RWPE2 (cell line): ENCODE data around the gene ANO2.

ENCODE experiments used
- ATAC-seq: fragments of 200-7000 bp; cut with Tn5 transposase; 3 replicates; pipeline ENCODE4 v1.9.1; 2021; ENCODE audit warnings: low read depth
- DNase-seq: peaks from one replicate; pipeline ENCODE4 v3.0.0-alpha.2; 2020; ENCODE audit warnings: low spot score
- H3K27ac ChIP-seq: fragments of 450-650 bp; 2 replicates; pipeline ENCODE4 v1.5.1; 2017; ENCODE audit warnings: mild to moderate bottlenecking; ENCODE audit not compliant: poor library complexity, severe bottlenecking
- H3K27me3 ChIP-seq: fragments of 250-450 bp; sonication (Bioruptor Pico); 2 replicates; pipeline ENCODE4 v1.5.1; 2021; ENCODE audit warnings: mild to moderate bottlenecking, moderate library complexity; ENCODE audit not compliant: insufficient read depth, poor library complexity, severe bottlenecking
- H3K36me3 ChIP-seq: fragments of 250-450 bp; sonication (Bioruptor Pico); 2 replicates; pipeline ENCODE4 v1.5.1; 2020; ENCODE audit warnings: low read depth, mild to moderate bottlenecking, moderate library complexity
- H3K4me1 ChIP-seq: fragments of 250-450 bp; sonication (Bioruptor Pico); 2 replicates; pipeline ENCODE4 v1.5.1; 2021; ENCODE audit warnings: mild to moderate bottlenecking, moderate library complexity; ENCODE audit not compliant: insufficient read depth, poor library complexity, severe bottlenecking
- H3K4me3 ChIP-seq: fragments of 250-450 bp; sonication (Bioruptor Pico); 2 replicates; pipeline ENCODE4 v1.5.1; 2021; ENCODE audit warnings: mild to moderate bottlenecking, moderate library complexity; ENCODE audit not compliant: severe bottlenecking
- H3K9me3 ChIP-seq: fragments of 250-450 bp; sonication (Bioruptor Pico); 2 replicates; pipeline ENCODE4 v1.5.1; 2021; ENCODE audit warnings: mild to moderate bottlenecking, moderate library complexity; ENCODE audit not compliant: severe bottlenecking
- TF ChIP-seq, protein P1 (sequence below): fragments of 450-650 bp; IDR thresholded peaks from one replicate; pipeline ENCODE4 v1.5.1; 2017; ENCODE audit warnings: mild to moderate bottlenecking, moderate library complexity; ENCODE audit not compliant: poor library complexity, severe bottlenecking

ANO2 gene

GRCh38 chr12:5746036-5746908 lies 198.8 kb downstream of the ANO2 start:
- DNase-seq (no peak), ATAC-seq (no peak)
- H3K4me3 ChIP-seq = no peak overlapping the region
- H3K27me3 ChIP-seq = no peaks in the 10 kb centered on the region
- no peaks in the 10 kb centered on the region for H3K4me1 ChIP-seq
- H3K27ac ChIP-seq = no peak overlapping the region
- TF ChIP-seq, protein P1, sequence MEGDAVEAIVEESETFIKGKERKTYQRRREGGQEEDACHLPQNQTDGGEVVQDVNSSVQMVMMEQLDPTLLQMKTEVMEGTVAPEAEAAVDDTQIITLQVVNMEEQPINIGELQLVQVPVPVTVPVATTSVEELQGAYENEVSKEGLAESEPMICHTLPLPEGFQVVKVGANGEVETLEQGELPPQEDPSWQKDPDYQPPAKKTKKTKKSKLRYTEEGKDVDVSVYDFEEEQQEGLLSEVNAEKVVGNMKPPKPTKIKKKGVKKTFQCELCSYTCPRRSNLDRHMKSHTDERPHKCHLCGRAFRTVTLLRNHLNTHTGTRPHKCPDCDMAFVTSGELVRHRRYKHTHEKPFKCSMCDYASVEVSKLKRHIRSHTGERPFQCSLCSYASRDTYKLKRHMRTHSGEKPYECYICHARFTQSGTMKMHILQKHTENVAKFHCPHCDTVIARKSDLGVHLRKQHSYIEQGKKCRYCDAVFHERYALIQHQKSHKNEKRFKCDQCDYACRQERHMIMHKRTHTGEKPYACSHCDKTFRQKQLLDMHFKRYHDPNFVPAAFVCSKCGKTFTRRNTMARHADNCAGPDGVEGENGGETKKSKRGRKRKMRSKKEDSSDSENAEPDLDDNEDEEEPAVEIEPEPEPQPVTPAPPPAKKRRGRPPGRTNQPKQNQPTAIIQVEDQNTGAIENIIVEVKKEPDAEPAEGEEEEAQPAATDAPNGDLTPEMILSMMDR = no peak
- H3K36me3 ChIP-seq = no peaks in the 10 kb centered on the region
- H3K9me3 ChIP-seq = no peaks in the 10 kb centered on the region

DNA sequence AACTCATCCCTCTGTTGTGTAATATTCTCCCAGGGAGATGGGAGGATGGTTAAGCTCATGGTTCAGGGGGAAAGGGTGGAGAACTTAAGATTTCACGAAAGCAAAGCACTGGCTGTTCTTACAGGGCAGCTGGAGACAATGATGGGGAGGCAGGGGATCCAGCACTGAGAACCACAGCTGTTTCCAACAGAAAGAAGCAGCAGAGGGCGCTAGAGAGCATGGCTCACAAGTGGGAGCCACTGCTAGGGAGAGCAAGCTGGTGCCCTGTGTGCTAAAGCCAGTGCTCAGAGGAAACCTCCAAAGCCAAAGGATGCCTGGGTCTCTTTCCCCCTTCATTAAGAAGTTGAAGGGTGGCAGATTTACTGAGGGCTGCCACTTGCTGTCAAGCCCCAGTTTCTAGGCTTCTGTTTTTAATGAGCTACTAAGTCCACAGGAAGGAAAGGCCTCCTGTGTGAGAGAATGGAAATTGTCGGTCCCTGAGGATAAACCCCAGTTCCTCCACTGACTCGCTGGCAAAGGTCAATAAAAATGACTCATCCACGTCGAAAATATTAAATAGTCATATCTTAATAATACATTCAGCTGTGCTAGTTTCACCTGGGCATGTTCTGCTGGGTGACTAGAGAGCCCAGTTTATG lies 199.7 kb downstream of the ANO2 start:
- H3K27ac ChIP-seq = no peak overlapping the region
- TF ChIP-seq, protein P1 = peak; percentile 70
- no peak overlapping the region for H3K4me3 ChIP-seq
- H3K36me3 ChIP-seq = no peaks in the 10 kb centered on the region
- ATAC-seq = peak; percentile 75
- no peaks in the 10 kb centered on the region for H3K27me3 ChIP-seq
- H3K9me3 ChIP-seq = no peaks in the 10 kb centered on the region
- no peak for DNase-seq
- H3K4me1 ChIP-seq = no peaks in the 10 kb centered on the region

DNA sequence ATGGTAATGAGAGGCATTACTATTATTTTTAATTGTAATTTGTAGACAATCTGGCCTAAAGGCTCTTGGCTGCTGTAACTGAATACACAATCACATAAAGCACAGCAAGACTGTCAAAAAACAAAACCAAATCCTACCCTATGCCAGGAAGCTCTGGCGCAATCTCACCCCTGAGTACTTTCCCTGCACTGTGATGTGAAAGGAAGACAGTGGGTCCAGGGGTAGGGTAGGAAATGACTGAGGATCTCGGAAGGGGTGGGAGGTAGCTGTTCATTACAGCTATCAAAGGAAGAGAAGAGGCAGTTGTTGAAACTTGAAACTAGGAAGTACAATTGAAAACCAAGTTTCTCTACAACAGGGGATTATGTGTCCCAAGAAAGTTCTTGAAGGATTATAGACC lies 202.8 kb downstream of the ANO2 start:
- H3K4me1 ChIP-seq = no peaks in the 10 kb centered on the region
- H3K36me3 ChIP-seq = no peaks in the 10 kb centered on the region
- TF ChIP-seq, protein P1 = no peak
- no peak overlapping the region for H3K4me3 ChIP-seq
- no peaks in the 10 kb centered on the region for H3K9me3 ChIP-seq
- DNase-seq (no peak), ATAC-seq (no peak)
- H3K27ac ChIP-seq = no peak overlapping the region
- no peaks in the 10 kb centered on the region for H3K27me3 ChIP-seq

DNA sequence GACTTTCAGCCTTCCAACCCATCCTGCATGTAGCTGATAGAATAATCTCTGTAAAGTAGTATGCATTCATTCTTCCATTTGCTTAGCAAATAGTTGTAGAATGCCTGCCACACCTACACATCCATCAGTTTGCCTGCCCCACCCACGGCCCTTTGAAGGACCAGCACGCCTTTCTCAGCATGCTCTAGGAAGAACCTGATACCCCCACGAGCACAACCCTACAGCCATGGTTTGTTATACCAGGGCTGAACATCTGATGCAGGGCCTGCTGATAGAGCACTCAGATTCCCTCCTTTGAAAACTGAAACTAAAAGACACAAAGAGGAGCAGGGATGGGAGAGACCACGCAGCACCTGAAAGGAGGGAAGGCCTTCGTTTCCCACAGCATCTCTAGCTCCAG lies 205.1 kb downstream of the ANO2 start:
- no peaks in the 10 kb centered on the region for H3K36me3 ChIP-seq
- TF ChIP-seq, protein P1 = no peak
- H3K4me3 ChIP-seq = no peak overlapping the region
- no peaks in the 10 kb centered on the region for H3K9me3 ChIP-seq
- ATAC-seq (no peak), DNase-seq (no peak)
- H3K27ac ChIP-seq = no peak overlapping the region
- H3K4me1 ChIP-seq = no peaks in the 10 kb centered on the region
- H3K27me3 ChIP-seq = no peaks in the 10 kb centered on the region

DNA sequence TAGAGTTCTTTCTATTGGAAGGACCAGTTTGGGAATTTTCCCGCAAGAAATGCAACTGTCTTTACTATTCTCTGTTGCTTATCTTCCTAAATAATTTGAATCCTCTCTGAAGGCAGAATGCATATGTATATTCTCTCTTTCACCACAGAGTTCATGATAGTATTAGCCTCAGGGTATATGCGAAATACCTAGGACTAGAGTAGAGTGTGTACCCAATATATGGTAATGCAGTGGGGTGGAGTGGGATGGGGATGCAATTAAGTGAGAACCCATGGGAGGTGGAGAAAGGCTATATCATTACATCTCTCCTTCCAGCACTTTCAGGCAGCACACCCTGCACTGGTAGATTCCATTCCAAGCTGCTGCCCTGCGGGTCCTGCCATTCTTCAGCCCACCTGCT lies 207.3 kb downstream of the ANO2 start:
- TF ChIP-seq, protein P1 = no peak
- H3K4me1 ChIP-seq = peaks cover 2% of the 10 kb centered on the region
- H3K9me3 ChIP-seq = no peaks in the 10 kb centered on the region
- no peaks in the 10 kb centered on the region for H3K27me3 ChIP-seq
- no peak overlapping the region for H3K4me3 ChIP-seq
- H3K36me3 ChIP-seq = no peaks in the 10 kb centered on the region
- H3K27ac ChIP-seq = no peak overlapping the region
- no peak for ATAC-seq
- DNase-seq = no peak
